Smooth muscle cell of the brain vasculature (primary cell): Measurements from ENCODE around the gene SIDT1.

Experiments
- DNase-seq: peaks from one replicate; pipeline ENCODE4 v3.0.0-alpha.2; 2012; ENCODE audit warnings: low read depth, low spot score

SIDT1 gene

DNA sequence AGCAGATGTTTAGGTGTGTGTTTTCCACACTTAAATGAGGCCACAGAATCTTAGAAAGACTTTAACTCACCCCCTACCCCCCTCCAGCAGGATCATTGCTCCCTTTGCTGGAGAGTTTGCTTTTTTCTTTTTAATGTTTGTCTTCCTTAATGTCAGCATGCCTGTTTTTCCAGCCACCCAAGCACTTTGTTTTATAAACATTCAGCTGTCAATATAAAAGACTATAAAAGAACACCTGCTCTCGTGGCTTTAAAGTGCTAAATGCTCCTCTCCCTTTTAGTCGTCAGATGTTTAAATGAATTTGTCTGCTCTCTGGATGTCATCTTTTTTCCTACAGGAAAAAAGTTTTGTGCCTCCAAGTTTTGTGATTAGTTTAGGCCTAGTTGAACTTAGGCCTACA lies 61.7 kb downstream of the SIDT1 start:
- no peak for DNase-seq

DNA sequence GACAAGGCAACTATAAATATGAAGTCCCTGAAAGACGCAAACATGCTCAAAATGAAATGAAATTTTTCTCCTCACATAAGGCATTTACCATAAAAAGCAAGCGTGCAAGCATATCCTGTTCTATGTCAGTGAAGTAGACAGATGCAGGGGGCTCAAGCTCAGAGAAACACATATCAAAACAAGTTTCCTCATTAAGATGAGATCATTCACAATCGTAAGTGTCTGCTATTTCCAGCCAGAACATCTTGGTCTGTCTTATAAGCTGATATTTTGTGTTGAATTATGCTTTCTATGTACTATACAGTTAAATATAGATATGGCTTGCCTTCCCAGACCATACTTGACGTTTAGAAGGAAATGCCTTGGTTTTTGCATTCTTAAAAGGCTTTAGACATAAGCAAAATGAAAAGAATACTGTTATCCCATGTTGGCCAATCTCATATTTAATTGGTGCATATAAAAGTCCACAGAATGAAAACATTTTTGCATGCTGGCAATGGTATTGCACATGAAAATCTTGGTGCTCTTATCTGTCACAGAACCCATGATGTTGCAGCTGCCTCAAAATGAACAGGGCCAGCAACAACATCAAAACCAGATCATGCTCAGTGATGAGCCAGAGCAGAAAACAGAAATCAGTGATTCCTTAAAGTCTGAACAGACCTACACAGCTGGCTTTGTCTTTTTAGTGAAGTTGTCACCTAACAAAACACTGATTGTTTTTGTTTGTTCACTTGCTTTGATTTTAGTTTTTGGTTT lies 65.4 kb downstream of the SIDT1 start:
- no peak for DNase-seq

DNA sequence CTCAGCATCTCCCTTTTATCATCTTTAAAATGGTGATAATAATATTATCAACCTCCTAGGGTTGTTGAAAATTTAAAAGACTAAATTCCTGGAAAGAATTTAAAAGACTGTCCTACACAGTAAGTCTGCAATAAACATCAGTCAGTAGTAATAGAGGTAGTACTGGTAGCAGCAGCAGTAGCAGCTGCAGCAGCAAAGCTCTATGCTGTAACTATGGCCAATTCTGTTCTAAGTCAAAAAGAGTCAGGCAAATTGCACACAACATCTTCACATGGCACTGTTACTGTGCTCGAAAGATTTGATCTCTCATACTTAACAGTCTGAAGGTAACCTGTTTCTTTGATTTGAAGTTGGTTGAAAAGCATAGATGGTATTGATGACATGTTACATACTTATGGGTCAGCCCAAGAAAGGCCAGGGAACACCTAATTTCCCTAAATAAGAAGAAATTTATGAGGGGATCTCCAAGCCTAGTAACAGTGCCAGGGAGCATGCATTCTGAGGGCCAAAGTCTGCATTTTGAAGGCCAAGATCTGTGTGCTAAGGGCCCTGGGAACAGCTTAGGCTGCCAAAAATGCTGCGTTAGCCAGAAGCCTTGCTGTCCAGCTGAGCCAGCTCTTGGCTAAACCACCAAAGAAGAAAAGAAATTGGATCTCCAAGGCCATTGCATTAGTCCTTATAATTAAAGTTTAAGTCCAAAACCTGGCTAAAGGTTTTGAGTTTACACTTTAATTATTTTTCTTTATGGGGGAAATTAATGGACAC lies 68.2 kb downstream of the SIDT1 start:
- DNase-seq: no peak

DNA sequence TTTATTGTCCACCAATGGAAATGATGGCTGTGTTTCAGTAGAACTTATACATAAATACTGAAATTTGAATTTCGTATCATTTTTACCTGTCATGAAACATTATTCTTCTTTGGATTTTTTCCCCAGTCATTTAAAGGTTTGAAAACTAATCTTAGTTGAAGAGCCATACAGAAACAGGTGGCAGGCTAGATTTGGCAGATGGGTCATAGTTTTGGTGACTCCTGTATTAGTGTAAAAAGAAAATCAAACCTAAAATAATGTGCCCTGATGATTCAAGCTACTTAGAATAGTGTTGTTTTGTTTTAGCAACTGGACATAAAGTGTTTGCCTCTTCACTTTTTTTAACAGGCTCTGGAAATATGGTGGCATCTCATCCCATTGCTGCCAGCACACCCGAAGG lies 68.9 kb downstream of the SIDT1 start:
- no peak for DNase-seq

DNA sequence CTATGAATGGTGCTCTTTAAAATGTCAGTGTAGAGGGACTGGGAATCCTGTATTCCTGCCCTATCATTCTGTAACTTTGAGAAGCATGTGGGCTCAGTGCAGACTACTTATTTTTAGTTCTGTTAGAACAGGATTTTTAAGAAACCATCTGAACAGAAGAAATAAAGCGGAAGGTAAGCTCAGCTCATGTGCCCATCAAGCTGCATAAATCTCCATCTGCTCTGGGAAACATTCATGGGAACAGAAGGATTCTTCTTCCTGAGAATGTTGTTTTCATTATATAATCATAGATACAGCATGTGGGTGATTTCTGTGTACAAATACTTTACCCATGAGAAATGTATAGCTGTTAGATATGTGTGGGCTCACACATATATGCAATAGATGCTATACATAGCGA lies 69.9 kb downstream of the SIDT1 start:
- DNase-seq: no peak

DNA sequence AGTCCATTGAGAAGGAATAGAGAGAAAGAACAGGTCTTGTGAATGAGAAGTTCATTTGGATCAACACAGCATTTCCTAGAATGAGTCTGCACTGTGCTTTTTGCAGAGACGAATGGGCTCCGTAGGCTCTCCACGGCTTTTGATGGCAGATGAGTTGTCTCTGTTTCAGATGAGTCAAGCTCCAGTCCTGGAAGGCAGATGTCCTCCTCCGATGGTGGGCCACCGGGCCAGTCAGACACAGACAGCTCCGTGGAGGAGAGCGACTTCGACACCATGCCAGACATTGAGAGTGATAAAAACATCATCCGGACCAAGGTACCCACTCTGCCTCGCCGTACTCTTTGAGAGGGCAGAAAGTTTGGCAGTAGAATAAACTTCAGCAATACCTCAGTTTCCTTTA lies 70.5 kb downstream of the SIDT1 start:
- DNase-seq: no peak

DNA sequence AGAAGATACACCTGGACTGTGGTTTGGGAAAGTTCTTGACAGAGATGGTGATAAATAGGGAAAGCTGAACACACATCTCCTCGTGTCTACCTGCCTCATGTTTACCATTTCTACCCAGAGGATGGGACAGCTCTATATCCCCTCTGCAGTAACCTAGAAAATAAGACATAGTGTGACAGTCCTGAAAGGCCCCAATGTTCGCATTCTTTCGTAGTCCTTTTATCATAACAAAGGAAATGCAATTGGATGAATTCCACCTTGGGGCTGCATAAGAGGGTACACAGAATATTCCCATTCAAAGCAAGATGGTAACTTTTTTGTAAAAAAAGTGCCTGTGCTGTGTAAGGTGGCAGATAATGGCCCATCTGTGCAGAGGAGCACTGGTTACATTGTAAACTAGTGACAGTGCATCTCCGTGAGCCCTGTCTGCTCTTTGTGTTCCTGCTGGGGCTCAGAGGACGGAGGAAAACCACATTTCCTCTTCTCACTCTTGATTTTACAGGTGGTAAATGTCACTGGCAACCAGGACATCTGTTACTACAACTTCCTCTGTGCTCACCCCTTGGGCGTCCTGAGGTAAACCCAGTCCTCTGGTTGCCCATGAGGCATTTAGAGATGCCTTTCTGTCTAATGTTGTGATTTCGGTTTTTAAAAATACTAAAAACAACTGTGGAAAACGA lies 74.3 kb downstream of the SIDT1 start:
- DNase-seq: no peak

DNA sequence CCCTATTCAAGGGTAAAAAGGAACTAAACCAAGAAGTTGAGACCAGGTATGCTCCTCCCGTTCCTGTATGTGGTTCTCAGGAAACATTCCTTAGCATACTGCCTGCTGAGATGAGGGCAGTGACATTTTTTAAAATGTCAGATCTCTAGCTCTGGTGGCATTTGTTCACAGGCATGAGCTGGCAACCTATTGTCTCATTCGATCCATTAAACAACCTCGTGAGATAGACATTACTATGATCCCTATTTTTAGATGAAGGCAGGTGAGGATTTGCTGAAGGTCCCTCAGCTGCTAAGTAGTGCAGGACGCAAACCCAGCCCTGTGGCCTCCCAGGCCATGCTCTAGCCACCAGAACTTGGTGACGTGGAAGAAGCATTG lies 74.9 kb downstream of the SIDT1 start:
- DNase-seq: no peak

DNA sequence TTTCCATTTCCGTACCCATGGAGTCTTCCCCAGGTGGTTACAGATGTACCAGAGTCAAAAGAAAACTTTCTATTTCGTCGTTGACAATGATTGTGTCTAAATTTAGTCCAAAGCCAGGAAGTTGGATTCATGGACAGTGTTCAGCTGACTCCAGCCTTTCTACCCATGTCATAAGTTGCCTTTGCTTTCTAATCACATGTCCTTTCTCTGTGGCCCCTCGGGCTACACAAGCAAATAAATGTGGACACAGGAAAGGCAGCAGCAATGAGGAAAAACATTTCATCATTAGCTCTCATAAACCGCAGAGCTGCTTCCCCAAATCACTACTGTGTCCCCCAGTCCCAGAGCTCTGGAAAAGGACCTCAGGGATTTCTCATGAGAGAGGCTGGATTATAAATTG lies 82.0 kb downstream of the SIDT1 start:
- no peak for DNase-seq

DNA sequence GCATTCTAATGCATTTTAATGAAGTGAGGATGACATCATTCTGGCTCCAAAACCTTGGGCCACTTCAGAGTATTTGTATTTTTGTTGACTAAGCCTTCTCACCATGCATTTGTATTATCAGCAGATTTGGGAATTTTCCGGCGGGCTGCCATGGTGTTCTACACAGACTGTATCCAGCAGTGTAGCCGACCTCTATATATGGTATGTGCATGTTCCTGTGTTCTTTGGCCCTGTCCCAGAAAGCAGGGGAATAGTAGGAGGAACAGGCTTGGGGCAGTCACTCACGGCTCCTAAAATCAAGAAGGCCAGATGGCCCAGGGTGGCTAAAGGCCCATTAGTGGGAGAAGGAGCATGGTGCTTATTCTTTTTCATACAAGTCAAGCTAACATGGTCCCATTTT lies 83.6 kb downstream of the SIDT1 start:
- DNase-seq: no peak

DNA sequence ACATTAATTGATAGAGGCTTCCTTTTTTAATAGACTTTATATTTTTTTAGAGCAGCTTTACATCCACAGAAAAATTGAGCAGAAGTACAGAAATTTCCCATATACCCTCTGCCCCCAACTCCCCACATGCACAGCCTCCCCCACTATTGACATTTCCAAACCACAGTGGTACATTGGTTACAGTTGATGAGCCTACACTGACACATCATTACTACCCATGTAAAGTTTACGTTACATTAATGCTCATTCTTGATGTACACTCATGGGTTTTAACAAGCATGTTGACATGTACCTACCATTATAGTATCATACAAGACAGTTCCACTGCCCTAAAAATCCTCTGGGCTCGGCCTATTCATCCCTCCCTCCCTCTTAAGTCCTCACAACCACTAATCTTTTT lies 85.4 kb downstream of the SIDT1 start:
- DNase-seq: no peak

DNA sequence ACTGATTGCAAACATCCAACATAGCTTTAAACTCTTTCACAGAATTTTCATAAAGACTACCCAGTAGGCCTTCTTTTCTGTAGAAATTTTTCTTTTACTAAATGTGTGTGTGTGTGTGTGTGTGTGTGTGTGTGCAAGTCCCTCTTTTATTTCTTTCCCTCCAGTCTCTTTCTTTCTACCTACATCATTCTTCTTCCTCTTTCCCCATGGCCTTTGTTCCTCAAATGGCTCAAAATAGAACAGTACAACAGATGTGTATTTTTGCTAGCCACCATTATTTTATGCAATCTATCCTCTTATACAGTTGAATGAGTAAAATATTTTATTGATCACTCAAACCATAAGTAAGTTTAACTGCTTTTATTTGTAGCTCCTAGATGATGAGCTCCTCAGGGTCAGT lies 87.7 kb downstream of the SIDT1 start:
- DNase-seq: no peak

DNA sequence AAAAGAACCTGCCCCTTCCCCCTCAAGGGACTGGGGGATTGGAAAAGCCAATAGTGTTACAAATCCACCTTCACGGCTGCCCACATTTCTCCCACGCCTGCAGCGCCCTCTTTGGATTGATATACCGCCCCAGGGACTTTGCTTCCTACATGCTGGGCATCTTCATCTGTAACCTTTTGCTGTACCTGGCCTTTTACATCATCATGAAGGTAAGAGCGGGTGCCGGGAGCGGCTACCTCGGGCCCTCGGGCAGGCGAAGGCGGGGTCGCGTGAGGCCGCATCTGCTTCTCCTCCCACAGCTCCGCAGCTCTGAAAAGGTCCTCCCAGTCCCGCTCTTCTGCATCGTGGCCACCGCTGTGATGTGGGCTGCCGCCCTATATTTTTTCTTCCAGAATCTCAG lies 91.0 kb downstream of the SIDT1 start:
- no peak for DNase-seq

DNA sequence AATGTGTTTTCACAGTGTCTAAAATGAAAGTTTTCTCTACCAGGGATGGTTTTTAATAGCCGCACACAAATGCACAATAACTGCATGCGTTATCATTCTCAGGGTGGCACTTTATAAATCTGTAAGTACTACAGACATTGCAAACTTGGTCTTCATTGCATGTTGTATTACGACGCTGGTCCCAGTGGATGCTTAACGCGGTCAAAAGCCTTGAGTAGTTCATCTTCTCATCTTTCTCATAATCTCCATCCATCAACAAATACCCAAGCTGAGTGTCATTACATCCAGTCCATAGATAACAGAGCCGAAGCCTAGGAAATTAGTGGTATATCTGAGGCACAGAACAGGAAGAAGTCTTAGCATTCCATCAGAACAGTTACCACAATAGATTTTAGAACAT lies 91.5 kb downstream of the SIDT1 start:
- no peak for DNase-seq

DNA sequence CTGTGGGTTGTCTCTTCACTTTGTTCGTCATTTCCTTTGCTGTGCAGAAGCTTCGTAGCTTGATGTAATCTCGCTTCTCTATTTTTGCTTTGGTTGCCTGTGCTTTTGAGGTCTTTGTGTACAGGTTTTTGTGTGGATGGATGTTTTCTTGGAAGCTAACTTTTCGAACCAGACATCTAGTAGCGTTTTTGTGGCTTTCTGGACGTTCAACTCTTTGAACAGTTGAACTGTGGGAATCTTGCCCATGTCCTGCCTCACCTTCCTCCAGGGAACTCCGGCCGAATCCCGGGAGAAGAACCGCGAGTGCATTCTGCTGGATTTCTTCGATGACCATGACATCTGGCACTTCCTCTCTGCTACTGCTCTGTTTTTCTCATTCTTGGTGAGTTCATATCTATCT lies 93.5 kb downstream of the SIDT1 start:
- no peak for DNase-seq

DNA sequence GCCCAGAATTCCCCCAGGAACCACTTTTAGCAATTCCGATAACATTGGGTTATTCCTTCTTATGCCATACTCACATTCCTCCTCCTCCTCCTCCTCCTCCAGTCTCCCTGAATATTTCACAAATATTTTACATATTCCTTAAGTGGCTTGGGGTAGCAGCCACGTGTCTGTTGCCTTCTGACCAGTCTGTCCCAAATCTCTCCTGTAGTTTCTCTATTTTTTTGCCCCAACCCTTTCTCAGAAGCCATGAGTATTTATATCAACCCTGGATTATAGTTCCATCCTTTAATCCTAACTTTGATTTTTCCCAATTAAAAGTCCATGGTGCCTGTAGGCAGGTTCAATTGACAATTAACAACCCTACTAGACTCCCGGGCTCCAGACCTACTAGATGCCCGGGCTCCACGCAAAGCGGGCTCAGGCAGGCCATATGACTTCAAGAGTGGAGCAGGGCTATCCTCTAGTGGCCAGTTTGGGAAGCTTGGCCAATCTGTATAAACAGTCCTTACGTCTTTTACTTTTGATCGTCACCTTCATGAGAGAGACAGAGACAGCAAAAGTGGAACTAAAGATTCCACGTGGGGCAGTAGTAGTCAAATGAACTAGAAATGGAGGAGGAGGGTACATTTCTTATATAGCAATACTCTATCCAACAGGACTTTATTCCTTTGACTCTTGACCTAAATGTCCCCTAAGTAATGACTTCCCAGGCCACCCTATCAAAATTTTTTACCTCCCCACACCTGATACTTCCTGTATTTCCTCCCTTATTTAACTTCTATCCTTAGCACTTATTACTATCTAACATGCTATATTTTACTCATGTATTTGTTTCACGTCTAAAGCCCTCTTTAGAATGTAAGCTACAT lies 94.4 kb downstream of the SIDT1 start:
- peak; percentile 44 for DNase-seq

DNA sequence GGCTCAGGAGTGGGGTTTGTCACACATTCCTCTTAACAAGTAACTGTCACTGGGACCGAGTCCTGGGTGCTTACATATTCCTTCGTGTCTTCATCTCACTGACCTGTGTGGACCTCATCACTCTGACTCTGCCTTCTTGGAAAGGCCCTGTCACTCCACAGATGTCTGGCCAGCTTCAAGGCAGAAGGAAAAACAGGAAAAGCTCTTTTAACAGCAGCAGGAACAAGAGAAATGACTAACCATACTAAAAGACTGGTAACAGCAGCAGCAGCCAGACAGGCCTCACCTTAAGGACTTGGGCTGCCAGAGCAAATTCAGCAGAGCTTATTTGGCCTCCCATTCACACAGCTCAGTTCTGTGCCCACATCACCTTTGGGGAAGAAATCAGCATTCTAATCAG lies 96.0 kb downstream of the SIDT1 start:
- DNase-seq: no peak

DNA sequence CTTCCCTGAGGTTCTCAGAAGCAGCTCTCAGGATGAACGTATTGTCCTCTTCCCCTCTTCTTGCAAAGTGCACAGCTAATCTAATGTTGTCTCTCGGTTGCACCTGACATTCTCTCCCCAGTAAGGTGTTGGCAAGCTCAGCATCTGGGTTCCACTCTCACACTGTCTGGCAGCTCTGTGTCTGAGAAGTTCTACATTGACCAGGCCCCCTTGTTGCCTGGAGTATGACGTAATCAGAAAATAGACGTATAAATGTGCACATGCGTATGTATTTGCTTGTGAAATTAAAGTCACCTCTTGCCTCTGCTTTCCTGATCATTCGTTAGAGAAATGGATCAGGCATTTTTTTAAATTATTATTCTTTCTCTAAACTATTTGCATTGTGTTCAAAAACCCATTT lies 96.4 kb downstream of the SIDT1 start:
- DNase-seq: no peak

DNA sequence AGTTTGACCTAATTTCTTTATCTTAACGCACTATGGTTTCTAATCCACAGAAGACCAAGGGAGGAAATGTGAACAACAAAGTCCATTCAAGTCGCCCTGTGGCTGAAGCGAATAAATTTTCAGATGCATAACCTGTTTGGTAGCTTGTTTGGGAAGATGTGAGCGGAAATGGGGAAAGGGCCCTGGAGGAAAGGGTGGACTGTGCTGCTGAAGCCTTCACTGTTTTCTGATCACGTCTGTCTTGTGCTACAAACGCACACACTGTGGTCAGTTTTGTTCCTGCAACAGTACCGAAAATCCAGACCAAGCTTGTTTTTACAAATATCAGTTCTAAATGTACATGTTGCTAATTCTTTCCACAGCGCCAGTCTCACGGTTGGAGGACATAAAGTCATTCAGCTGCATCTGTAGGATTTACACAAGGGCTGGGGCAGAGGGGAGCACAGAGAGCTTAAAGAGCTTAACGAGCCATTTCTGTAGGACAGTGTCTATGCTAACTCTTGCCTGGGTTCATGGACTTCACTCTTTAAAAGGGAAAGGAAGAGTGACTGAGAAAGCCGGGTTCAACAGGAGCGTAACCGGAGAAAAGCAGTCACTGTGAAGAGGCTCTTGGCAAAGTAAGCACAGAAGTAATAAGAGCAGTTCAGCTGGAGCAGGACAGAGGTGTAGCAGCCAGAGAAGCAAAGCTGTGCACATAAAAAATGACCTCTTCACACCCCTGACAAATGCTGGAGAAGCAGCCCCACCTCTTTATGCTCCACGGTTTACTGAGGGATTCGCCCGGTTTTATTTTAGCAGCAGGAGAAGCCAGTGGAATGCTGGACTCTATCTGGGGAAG lies 97.4 kb downstream of the SIDT1 start:
- no peak for DNase-seq

DNA sequence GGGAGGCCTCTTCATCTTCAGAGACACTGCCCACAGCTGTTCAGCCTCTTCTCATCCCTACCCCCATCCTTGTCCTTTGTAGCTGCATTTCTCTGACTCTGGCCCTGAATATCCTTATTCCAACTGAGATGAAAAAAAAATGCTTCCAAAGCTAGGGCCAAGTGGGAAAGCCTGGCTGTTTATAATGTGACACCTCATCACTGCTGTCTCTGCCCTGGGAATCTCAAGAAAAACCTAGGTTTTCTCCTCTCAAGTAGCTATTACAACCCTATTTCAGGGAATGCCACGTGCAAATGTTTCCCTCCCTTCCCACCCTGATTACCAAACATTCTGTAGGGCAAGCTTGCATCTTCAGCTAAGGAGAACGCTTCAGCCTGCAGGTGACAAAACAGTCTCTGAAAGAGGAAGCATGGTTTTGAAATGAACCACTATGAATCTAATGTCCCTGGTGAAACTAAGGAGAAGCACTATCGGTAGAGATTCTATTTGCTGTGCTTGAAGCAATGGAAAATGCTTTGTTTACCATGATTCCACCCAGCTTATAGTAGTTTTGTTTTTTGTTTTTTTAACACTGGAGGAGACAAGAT lies 98.7 kb downstream of the SIDT1 start:
- DNase-seq: no peak

DNA sequence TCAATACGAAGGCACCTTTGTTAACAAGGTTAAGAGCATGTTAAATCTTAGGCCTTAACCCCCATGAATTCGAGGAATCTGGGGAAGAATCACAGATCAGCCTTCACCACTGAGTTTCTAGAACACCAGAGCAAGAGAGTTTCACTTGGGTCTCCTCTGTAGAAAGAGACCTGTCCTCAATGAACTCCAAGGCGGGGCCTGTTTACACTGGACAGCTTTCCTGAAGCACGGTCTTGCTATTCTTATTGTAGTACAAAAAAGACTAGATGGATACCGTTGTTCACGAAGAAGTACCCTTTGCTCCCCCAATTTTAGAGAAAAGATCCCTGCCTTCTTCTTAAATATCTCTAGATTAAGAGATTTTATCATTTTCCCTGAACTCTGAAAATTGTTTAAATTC lies 99.2 kb downstream of the SIDT1 start:
- DNase-seq: no peak
